Lower leg skin (tissue), 4 donors: ENCODE results near the gene ACAP1. TPM values are rescaled to one million over a fixed set of nuclear protein-coding genes. Genes with fewer than 3 reads are reported as not detected.

Experiments
- DNase-seq, 2 donors: peaks; one replicate each; pipeline ENCODE4 v3.0.0-alpha.2; 2019; ENCODE audit warnings: low spot score in 2 of 2
- H3K4me3 ChIP-seq: fragments of 200-600 bp; sonication (generic); 2 replicates; pipeline ENCODE4 v1.5.1; 2017; ENCODE audit warnings: mild to moderate bottlenecking, low read depth; ENCODE audit not compliant: poor library complexity, severe bottlenecking
- CTCF ChIP-seq, 3 donors: fragments of 450-650 bp; IDR thresholded peaks; one replicate each; pipeline ENCODE4 v1.5.1; 2016; ENCODE audit warnings: antibody characterized with exemption in 3 of 3, mild to moderate bottlenecking in 3 of 3, moderate library complexity in 2 of 3
- POLR2A ChIP-seq, 2 donors: fragments of 450-650 bp; IDR thresholded peaks; one replicate each; pipeline ENCODE4 v1.6.1; 2016 to 2017; ENCODE audit warnings: antibody characterized with exemption in 2 of 2, mild to moderate bottlenecking in 1 of 2, moderate library complexity in 1 of 2
- WGBS, 2 donors: methylation state at CpG; one replicate each; pipeline ENCODE4 v1.1.5; 2018; 5-methylcytosine and 5-hydroxymethylcytosine counted together
- intact Hi-C: fragments of 100-400 bp; cut with DNase I; formaldehyde crosslinking; loops from one replicate; pipeline ENCODE4 v1.15.0; 2023; ENCODE audit warnings: low total_unique reads
- total RNA-seq, 4 donors: library from RNA; depleted of rRNA; stranded (reverse); fragments of >200 nt; gene quantifications; one replicate each; pipeline ENCODE4 v1.1.0, GENCODE V29; 2016

The ACAP1 gene
- total RNA-seq, 4 donors from 2014 or later = 2.9 to 5.6 (median 3.8) TPM

GRCh38 chr17:7292729-7293128 is 43.6 kb upstream of the ACAP1 start:
- WGBS, 2 donors = 17 to 23% methylated on average over 6 of the region's 6 CpGs
- DNase-seq = no peak
- intact Hi-C loops = no loop called here
- no peak for TF ChIP-seq POLR2A (IDR thresholded peaks at IDR 0.05)
- no peak for TF ChIP-seq CTCF (IDR thresholded peaks at IDR 0.05)
- H3K4me3 ChIP-seq = no peak overlapping the region

GRCh38 chr17:7293159-7293558 is 43.2 kb upstream of the ACAP1 start:
- no peak overlapping the region for H3K4me3 ChIP-seq
- WGBS, 2 donors = 46 to 50% methylated on average over 11 of the region's 11 CpGs
- no peak for DNase-seq
- intact Hi-C loops = no loop called here
- TF ChIP-seq POLR2A (IDR thresholded peaks at IDR 0.05) (no peak), CTCF (IDR thresholded peaks at IDR 0.05) (no peak)

- intact Hi-C loops = no loop called here
- H3K4me3 ChIP-seq = no peak overlapping the region
- WGBS, 2 donors = 3 to 5% methylated on average over 36 to 42 of the region's 75 CpGs
- no peak for DNase-seq
- TF ChIP-seq POLR2A (IDR thresholded peaks at IDR 0.05) = no peak
- TF ChIP-seq CTCF (IDR thresholded peaks at IDR 0.05) = no peak
Measured at GRCh38 chr17:7293816-7294613, 42.3 kb upstream of the ACAP1 start.

- peak in 1 of 2 donors; percentile 94 for DNase-seq
- TF ChIP-seq POLR2A (IDR thresholded peaks at IDR 0.05) (no peak), CTCF (IDR thresholded peaks at IDR 0.05) (no peak)
- WGBS, 2 donors = 1% methylated on average over 24 to 27 of the region's 57 CpGs
- intact Hi-C loops = no loop called here
- no peak within 1 kb of the TSS for H3K4me3 ChIP-seq
Measured at GRCh38 chr17:7294614-7295153, 41.6 kb upstream of the ACAP1 start, which contains the start of gene YBX2. YBX2 (minus strand) TSS chr17:7294639; CDS start chr17:7294500, 139 bp downstream.

- intact Hi-C loops = no loop called here
- DNase-seq = no peak
- 55 to 58% methylated on average over 42 of the region's 42 CpGs for WGBS, 2 donors
- TF ChIP-seq CTCF (IDR thresholded peaks at IDR 0.05) (no peak), POLR2A (IDR thresholded peaks at IDR 0.05) (no peak)
- H3K4me3 ChIP-seq = no peak overlapping the region
Measured at GRCh38 chr17:7295230-7296180, 40.8 kb upstream of the ACAP1 start.
